Left ventricle myocardium inferior (tissue), 1 donor: ENCODE results near the gene COX4I1. TPM values are rescaled to one million over a fixed set of nuclear protein-coding genes. Genes with fewer than 3 reads are reported as not detected.

Source experiments
- DNase-seq: peaks from one replicate; pipeline ENCODE4 v3.0.0-alpha.2; 2020
- H3K27ac ChIP-seq: fragments of 200-600 bp; replicated peaks from 2 replicates; pipeline ENCODE4 v1.8.0; 2021
- H3K27me3 ChIP-seq: fragments of 200-600 bp; 2 replicates; pipeline ENCODE4 v1.8.0; 2021; ENCODE audit warnings: low read depth
- H3K36me3 ChIP-seq: fragments of 200-600 bp; 2 replicates; pipeline ENCODE4 v1.8.0; 2021
- H3K4me1 ChIP-seq: fragments of 200-600 bp; 2 replicates; pipeline ENCODE4 v1.8.0; 2021
- H3K4me3 ChIP-seq: fragments of 200-600 bp; 2 replicates; pipeline ENCODE4 v1.8.0; 2021; ENCODE audit warnings: mild to moderate bottlenecking, moderate library complexity
- H3K9me3 ChIP-seq: fragments of 200-600 bp; replicated peaks from 2 replicates; pipeline ENCODE4 v1.8.0; 2021
- intact Hi-C: fragments of 100-400 bp; cut with micrococcal nuclease; formaldehyde crosslinking; loops from one replicate; pipeline ENCODE4 v1.11.0; 2022
- total RNA-seq: library from RNA; stranded (reverse); fragmentation: NEBNext Ultra II Directional; extraction: Animal tissue kit (Norgen Biotek cat#: 25700); gene quantifications from one replicate; pipeline ENCODE4 v1.2.1, GENCODE V29; 2021
- TF ChIP-seq, protein P1 (sequence below): fragments of 200-600 bp; IDR thresholded peaks from 2 replicates; pipeline ENCODE4 v1.8.0; 2021; ENCODE audit warnings: antibody characterized with exemption, mild to moderate bottlenecking, borderline replicate concordance
- donor health status: DM: no; HTN: yes; CAD: no; lungs with severe emphysema.

The COX4I1 gene
- total RNA-seq, 1 donor from 2014 or later, result 1,881 TPM

DNA sequence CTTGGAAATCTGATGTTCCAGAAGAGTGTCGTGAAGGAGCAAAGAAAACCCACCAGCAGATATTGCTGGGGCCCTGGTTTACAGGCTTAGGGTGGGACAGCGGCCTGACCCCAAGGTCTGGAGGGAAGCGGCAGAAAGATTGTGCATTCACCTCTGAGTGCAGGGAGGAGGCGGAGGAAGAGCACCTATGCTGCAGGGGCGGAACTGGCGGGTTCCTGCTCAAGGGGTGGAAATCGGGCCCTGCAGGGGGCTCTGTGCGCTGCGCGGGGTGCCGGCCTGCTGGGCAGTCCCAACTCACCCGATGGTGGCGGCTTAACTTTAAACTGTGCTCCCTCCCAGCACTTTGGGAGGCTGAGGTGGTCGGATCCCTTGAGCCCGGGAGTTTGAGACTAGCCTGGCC is 47.5 kb downstream of the COX4I1 start:
- intact Hi-C loops, result no loop called here
- Histone ChIP-seq H3K9me3 (no peaks in the 10 kb centered on the region), H3K36me3 (no peaks in the 10 kb centered on the region), H3K4me1 (no peaks in the 10 kb centered on the region), H3K4me3 (no peak overlapping the region), H3K27me3 (peaks cover 93% of the 10 kb centered on the region), H3K27ac (no peak overlapping the region)
- TF ChIP-seq, protein P1, sequence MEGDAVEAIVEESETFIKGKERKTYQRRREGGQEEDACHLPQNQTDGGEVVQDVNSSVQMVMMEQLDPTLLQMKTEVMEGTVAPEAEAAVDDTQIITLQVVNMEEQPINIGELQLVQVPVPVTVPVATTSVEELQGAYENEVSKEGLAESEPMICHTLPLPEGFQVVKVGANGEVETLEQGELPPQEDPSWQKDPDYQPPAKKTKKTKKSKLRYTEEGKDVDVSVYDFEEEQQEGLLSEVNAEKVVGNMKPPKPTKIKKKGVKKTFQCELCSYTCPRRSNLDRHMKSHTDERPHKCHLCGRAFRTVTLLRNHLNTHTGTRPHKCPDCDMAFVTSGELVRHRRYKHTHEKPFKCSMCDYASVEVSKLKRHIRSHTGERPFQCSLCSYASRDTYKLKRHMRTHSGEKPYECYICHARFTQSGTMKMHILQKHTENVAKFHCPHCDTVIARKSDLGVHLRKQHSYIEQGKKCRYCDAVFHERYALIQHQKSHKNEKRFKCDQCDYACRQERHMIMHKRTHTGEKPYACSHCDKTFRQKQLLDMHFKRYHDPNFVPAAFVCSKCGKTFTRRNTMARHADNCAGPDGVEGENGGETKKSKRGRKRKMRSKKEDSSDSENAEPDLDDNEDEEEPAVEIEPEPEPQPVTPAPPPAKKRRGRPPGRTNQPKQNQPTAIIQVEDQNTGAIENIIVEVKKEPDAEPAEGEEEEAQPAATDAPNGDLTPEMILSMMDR, result no peak
- no peak for DNase-seq

DNA sequence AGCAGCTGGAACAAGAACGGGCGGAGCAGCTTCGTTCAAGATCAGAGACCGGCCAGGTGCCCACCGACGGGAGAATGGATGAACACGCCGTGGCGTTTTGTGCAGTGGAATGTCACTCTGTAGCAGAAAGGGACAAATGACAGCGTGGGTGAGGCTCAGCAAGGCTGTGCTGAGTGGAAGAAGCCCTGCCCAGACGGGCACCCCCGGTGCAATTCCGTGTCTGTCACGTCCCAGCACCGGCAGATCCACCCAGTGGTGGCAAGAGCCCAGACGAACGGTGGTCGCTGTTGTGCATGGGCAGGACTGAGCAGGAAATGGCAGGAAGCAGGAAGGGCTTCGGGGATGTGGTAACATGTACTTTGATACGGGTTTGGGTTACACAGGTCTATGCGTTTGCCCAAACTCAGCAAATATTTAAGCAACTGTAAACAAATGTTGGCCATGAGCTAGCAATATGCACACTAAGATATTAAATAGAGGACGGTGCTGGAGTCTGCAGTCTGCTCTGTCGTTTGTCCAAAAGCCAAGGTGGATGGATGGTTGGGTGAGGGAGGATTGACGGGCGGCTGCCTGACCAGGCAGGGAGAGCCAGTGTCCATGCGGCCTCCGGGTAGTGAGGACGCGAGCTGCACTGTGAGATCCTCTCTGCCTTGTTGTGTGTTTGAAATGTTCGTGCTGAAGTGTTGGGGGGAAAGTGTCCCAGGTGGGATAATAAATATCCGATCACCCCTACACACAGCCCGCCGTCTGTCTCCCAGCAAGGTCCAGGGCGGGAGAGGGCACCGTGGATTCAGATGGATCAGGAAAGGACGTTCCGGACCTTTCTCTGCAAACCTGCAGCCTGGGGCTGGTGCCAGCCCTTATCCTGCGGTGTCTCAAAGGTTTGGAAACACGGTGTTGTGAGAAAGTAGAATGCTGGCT is 48.4 kb downstream of the COX4I1 start:
- TF ChIP-seq, protein P1, result no peak
- intact Hi-C loops, result no loop called here

DNA sequence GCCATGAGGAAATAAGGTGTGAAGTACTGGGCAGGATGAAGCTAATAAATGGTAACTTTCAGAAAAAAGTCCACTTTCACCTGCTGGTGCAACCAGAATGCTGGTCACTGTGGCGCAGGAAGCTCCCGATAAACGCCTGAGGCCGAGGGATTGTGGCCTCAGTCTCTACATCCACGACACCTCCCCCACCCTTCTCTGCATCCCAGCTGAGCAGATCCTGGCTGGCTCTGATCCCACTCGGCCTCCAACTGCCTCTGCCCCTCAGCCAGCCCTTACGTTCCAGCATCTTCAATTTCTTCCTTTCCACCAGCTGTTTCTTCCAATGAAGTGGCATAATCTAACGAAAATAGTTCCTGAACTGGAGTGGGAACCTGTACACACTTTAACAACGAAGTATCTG is 49.5 kb downstream of the COX4I1 start:
- Histone ChIP-seq H3K4me3 (no peak overlapping the region), H3K27me3 (peaks cover 88% of the 10 kb centered on the region), H3K36me3 (no peaks in the 10 kb centered on the region), H3K27ac (no peak overlapping the region), H3K9me3 (no peaks in the 10 kb centered on the region), H3K4me1 (no peaks in the 10 kb centered on the region)
- TF ChIP-seq, protein P1, result no peak
- intact Hi-C loops, result no loop called here
- DNase-seq, result no peak

More for the DNA sequence above, 48.4 kb downstream of the COX4I1 start:
- Histone ChIP-seq H3K27ac (no peak overlapping the region), H3K4me1 (no peaks in the 10 kb centered on the region), H3K4me3 (no peak overlapping the region), H3K9me3 (no peaks in the 10 kb centered on the region), H3K27me3 (peaks cover 93% of the 10 kb centered on the region), H3K36me3 (no peaks in the 10 kb centered on the region)
- no peak for DNase-seq

DNA sequence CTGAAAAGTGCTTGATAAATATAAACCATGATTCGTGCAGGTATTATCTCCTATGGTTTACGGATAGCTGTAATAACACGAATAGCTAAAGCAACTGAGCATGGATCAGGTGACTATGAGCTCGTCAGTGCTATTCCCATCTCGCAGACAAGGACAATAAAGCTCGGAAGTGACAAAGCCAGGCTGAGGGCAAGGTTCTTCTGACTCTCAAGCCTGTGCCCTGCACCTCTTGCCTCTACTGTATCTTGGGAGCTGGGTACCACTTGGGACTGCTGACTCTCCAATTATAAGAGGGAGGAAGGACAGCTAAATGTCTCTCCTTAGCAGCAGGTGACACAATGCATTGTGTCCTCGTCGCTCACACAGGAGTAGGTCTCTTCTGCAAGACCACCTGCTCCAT is 49.9 kb downstream of the COX4I1 start:
- Histone ChIP-seq H3K27me3 (peaks cover 88% of the 10 kb centered on the region), H3K4me1 (no peaks in the 10 kb centered on the region), H3K4me3 (no peak overlapping the region), H3K9me3 (no peaks in the 10 kb centered on the region), H3K36me3 (no peaks in the 10 kb centered on the region), H3K27ac (no peak overlapping the region)
- DNase-seq, result no peak
- intact Hi-C loops, result no loop called here
- TF ChIP-seq, protein P1, result no peak

DNA sequence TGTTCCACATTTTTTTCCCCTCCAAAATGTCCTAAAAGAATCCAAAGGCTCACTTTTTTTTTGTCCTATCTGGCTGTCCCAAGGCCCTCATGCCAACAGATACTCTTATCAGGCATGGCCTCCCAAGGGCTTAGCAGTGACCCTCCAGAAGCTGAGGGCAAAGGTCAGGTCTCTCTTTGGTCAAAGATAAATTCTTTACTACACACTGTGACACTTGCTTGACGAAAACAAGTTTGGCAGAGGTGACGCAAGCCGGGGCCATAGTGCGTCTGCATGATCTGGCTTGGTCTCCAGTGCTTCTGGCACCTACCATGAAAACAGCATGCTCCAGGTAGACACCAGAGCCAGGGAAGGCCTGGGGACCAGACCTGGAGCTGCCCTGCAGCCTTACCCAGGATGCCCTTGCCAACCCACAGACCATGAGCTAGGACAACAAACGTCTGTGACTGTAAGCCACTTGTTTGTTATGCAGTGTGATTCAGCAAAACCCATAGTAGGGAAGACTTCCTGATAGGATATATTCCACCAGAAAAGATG is 50.9 kb downstream of the COX4I1 start:
- Histone ChIP-seq H3K36me3 (no peaks in the 10 kb centered on the region), H3K27ac (no peak overlapping the region), H3K27me3 (peaks cover 86% of the 10 kb centered on the region), H3K9me3 (peaks cover 7% of the 10 kb centered on the region), H3K4me3 (no peak overlapping the region), H3K4me1 (no peaks in the 10 kb centered on the region)
- no peak for DNase-seq
- TF ChIP-seq, protein P1, result no peak
- intact Hi-C loops, result no loop called here
